Skeletal muscle satellite cell (primary cell): ENCODE measurements around the gene AGPAT3.
"Not testable (repeated sequence)": the region's sequence is repeated elsewhere in the genome, so short reads cannot be mapped to it uniquely, and the experiment has no call there.

Source experiments
- H3K27me3 ChIP-seq: 2 replicates; pipeline ENCODE4 v1.7.0; 2013; ENCODE audit warnings: low read length; ENCODE audit not compliant: control insufficient read depth, insufficient read depth
- H3K36me3 ChIP-seq: 2 replicates; pipeline ENCODE4 v1.7.0; 2013; ENCODE audit warnings: mild to moderate bottlenecking, control low read depth, low read length; ENCODE audit not compliant: insufficient read depth
- H3K4me1 ChIP-seq: 2 replicates; pipeline ENCODE4 v1.7.0; 2013; ENCODE audit warnings: low read length; ENCODE audit not compliant: control insufficient read depth, insufficient read depth
- H3K4me2 ChIP-seq: 2 replicates; pipeline ENCODE4 v1.7.0; 2013; ENCODE audit warnings: mild to moderate bottlenecking, low read length
- H3K4me3 ChIP-seq: 2 replicates; pipeline ENCODE4 v1.7.0; 2013; ENCODE audit warnings: low read length
- H3K9ac ChIP-seq: 2 replicates; pipeline ENCODE4 v1.7.0; 2013; ENCODE audit warnings: mild to moderate bottlenecking, low read depth, low read length, moderate library complexity
- H3K9me3 ChIP-seq: replicated peaks from 2 replicates; pipeline ENCODE4 v1.7.0; 2013; ENCODE audit warnings: mild to moderate bottlenecking, control low read depth, low read length

Gene AGPAT3

GRCh38 chr21:43836616-43837015 is 28.4 kb upstream of the AGPAT3 start:
- Histone ChIP-seq H3K9ac (no peak overlapping the region), H3K36me3 (no peaks in the 10 kb centered on the region), H3K27me3 (peaks cover 41% of the 10 kb centered on the region), H3K9me3 (no peaks in the 10 kb centered on the region), H3K4me2 (no peak overlapping the region), H3K4me3 (no peak overlapping the region), H3K4me1 (no peaks in the 10 kb centered on the region)

GRCh38 chr21:43840259-43840658 is 24.8 kb upstream of the AGPAT3 start:
- Histone ChIP-seq H3K4me1 (no peaks in the 10 kb centered on the region), H3K4me2 (no peak overlapping the region), H3K27me3 (peaks cover 33% of the 10 kb centered on the region), H3K9ac (no peak overlapping the region), H3K36me3 (no peaks in the 10 kb centered on the region), H3K4me3 (no peak overlapping the region), H3K9me3 (no peaks in the 10 kb centered on the region)

- H3K27me3 ChIP-seq, result peaks cover 13% of the 10 kb centered on the region
- no peaks in the 10 kb centered on the region for H3K9me3 ChIP-seq
- H3K9ac ChIP-seq, result no peak overlapping the region
- no peaks in the 10 kb centered on the region for H3K36me3 ChIP-seq
- H3K4me2 ChIP-seq, result no peak overlapping the region
- H3K4me3 ChIP-seq, result no peak overlapping the region
- no peaks in the 10 kb centered on the region for H3K4me1 ChIP-seq
These were observed 22.3 kb upstream of the AGPAT3 start for GRCh38 chr21:43842742-43843141.

GRCh38 chr21:43844906-43845305 is 20.1 kb upstream of the AGPAT3 start:
- H3K4me1 ChIP-seq, H3K4me2 ChIP-seq, H3K4me3 ChIP-seq, H3K9ac ChIP-seq, H3K9me3 ChIP-seq, H3K36me3 ChIP-seq: not testable (repeated sequence)
- H3K27me3 ChIP-seq, result peaks cover 11% of the 10 kb centered on the region

GRCh38 chr21:43845386-43845785 is 19.6 kb upstream of the AGPAT3 start:
- Histone ChIP-seq H3K4me1 (no peaks in the 10 kb centered on the region), H3K9me3 (no peaks in the 10 kb centered on the region), H3K4me2 (no peak overlapping the region), H3K4me3 (no peak overlapping the region), H3K36me3 (no peaks in the 10 kb centered on the region), H3K27me3 (peaks cover 13% of the 10 kb centered on the region), H3K9ac (no peak overlapping the region)

GRCh38 chr21:43846430-43846829 is 18.6 kb upstream of the AGPAT3 start:
- no peak overlapping the region for H3K4me2 ChIP-seq
- no peak overlapping the region for H3K9ac ChIP-seq
- peaks cover 22% of the 10 kb centered on the region for H3K27me3 ChIP-seq

GRCh38 chr21:43847301-43847700 is 17.7 kb upstream of the AGPAT3 start:
- Histone ChIP-seq H3K27me3 (peaks cover 28% of the 10 kb centered on the region), H3K36me3 (no peaks in the 10 kb centered on the region), H3K4me3 (no peak overlapping the region), H3K4me1 (no peaks in the 10 kb centered on the region), H3K9me3 (no peaks in the 10 kb centered on the region), H3K9ac (no peak overlapping the region), H3K4me2 (no peak overlapping the region)

More at GRCh38 chr21:43846430-43846829, 18.6 kb upstream of the AGPAT3 start:
- Histone ChIP-seq H3K36me3 (no peaks in the 10 kb centered on the region), H3K4me3 (no peak overlapping the region), H3K9me3 (no peaks in the 10 kb centered on the region), H3K4me1 (no peaks in the 10 kb centered on the region)

- no peak overlapping the region for H3K4me3 ChIP-seq
- H3K4me2 ChIP-seq, result no peak overlapping the region
- no peaks in the 10 kb centered on the region for H3K36me3 ChIP-seq
- no peak overlapping the region for H3K9ac ChIP-seq
- no peaks in the 10 kb centered on the region for H3K4me1 ChIP-seq
- no peaks in the 10 kb centered on the region for H3K9me3 ChIP-seq
- peaks cover 34% of the 10 kb centered on the region for H3K27me3 ChIP-seq
These were observed 16.3 kb upstream of the AGPAT3 start for GRCh38 chr21:43848771-43849170.

GRCh38 chr21:43849532-43850299 is 15.3 kb upstream of the AGPAT3 start:
- Histone ChIP-seq H3K9me3 (no peaks in the 10 kb centered on the region), H3K36me3 (no peaks in the 10 kb centered on the region), H3K4me3 (no peak overlapping the region), H3K9ac (no peak overlapping the region), H3K4me1 (no peaks in the 10 kb centered on the region), H3K4me2 (no peak overlapping the region), H3K27me3 (peaks cover 44% of the 10 kb centered on the region)

- H3K9ac ChIP-seq, result no peak overlapping the region
- no peaks in the 10 kb centered on the region for H3K4me1 ChIP-seq
- peaks cover 53% of the 10 kb centered on the region for H3K27me3 ChIP-seq
- H3K4me3 ChIP-seq, result no peak overlapping the region
- H3K4me2 ChIP-seq, result no peak overlapping the region
- H3K9me3 ChIP-seq, result no peaks in the 10 kb centered on the region
- H3K36me3 ChIP-seq, result no peaks in the 10 kb centered on the region
These were observed 14.2 kb upstream of the AGPAT3 start for GRCh38 chr21:43850728-43851295.

GRCh38 chr21:43851593-43851992 is 13.4 kb upstream of the AGPAT3 start:
- no peaks in the 10 kb centered on the region for H3K9me3 ChIP-seq
- no peaks in the 10 kb centered on the region for H3K36me3 ChIP-seq
- H3K27me3 ChIP-seq, result peaks cover 56% of the 10 kb centered on the region
- H3K9ac ChIP-seq, result no peak overlapping the region
- H3K4me3 ChIP-seq, result no peak overlapping the region
- H3K4me1 ChIP-seq, result no peaks in the 10 kb centered on the region
- H3K4me2 ChIP-seq, result no peak overlapping the region
